Spinal cord (tissue), 10 donors: ENCODE measurements around the gene SLC35E1. TPM values are rescaled to one million over a fixed set of nuclear protein-coding genes. Genes with fewer than 3 reads are reported as not detected.

ENCODE experiments used
- DNase-seq, 6 donors: peaks; one replicate each; pipeline versions ENCODE4 v3.0.0 to v3.0.0-alpha.2; 2013 to 2015; ENCODE audit warnings: low spot score in 6 of 6, low read depth in 4 of 6
- H3K27ac ChIP-seq: one replicate; pipeline ENCODE4 v1.5.1; 2013; ENCODE audit warnings: low read depth, low read length, control low read depth
- H3K27me3 ChIP-seq: one replicate; pipeline ENCODE4 v1.6.1; 2013; ENCODE audit warnings: low read length; ENCODE audit not compliant: control insufficient read depth, insufficient read depth
- H3K36me3 ChIP-seq: one replicate; pipeline ENCODE4 v1.6.1; 2013; ENCODE audit warnings: low read length; ENCODE audit not compliant: control insufficient read depth, insufficient read depth
- H3K4me1 ChIP-seq: one replicate; pipeline ENCODE4 v1.6.1; 2013; ENCODE audit warnings: low read length; ENCODE audit not compliant: control insufficient read depth, insufficient read depth
- H3K4me3 ChIP-seq: one replicate; pipeline ENCODE4 v1.5.1; 2013; ENCODE audit warnings: low read depth, low read length, control low read depth
- H3K9me3 ChIP-seq: one replicate; pipeline ENCODE4 v1.6.1; 2013; ENCODE audit warnings: low read length; ENCODE audit not compliant: control insufficient read depth, insufficient read depth
- whole genome bisulfite sequencing: methylation state at CpG from one replicate; pipeline ENCODE4 v1.1.5; 2013; ENCODE audit warnings: missing lambda C conversion rate; ENCODE audit not compliant: insufficient coverage; 5-methylcytosine and 5-hydroxymethylcytosine counted together
- long read RNA-seq, 4 donors: transcript quantifications; one replicate each; lab custom pipeline, GENCODE V29; 2026
- polyA plus RNA-seq, 2 donors: library from polyadenylated mRNA; unstranded; fragments of 120-200 nt; gene quantifications; one replicate each; pipeline ENCODE4 v1.2.1, GENCODE V29; 2013; ENCODE audit not compliant: insufficient read length in 2 of 2
- total RNA-seq, 2 donors: library from RNA; depleted of rRNA in 1 of 2; stranded (reverse); fragments of 120-200 nt in 1 of 2; fragments of >200 nt in 1 of 2; gene quantifications; one replicate each; pipeline versions ENCODE4 v1.2.3 to v1.2.4, GENCODE V29; 2013 to 2014
- donor health status: healthy.

The SLC35E1 gene
- total RNA-seq: 10 to 100 TPM; 24.1 to 26.0 TPM
- polyA plus RNA-seq: 10 to 100 TPM; 42.3 to 61.4 TPM
- long read RNA-seq, donor 1, full-length matches to known transcripts: 13 of 13 reads
- long read RNA-seq, donor 1, partial matches to known transcripts: 0 of 13 reads
- long read RNA-seq, donor 1, other reads (novel, unspliced or antisense): 0 of 13 reads
- long read RNA-seq, donor 2, full-length matches to known transcripts: 3 of 3 reads
- long read RNA-seq, donor 2, partial matches to known transcripts: 0 of 3 reads
- long read RNA-seq, donor 2, other reads (novel, unspliced or antisense): 0 of 3 reads
- long read RNA-seq, donor 3, full-length matches to known transcripts: 8 of 8 reads
- long read RNA-seq, donor 3, partial matches to known transcripts: 0 of 8 reads
- long read RNA-seq, donor 3, other reads (novel, unspliced or antisense): 0 of 8 reads
- long read RNA-seq, donor 4, full-length matches to known transcripts: 7 of 7 reads
- long read RNA-seq, donor 4, partial matches to known transcripts: 0 of 7 reads
- long read RNA-seq, donor 4, other reads (novel, unspliced or antisense): 0 of 7 reads

GRCh38 chr19:16572332-16573211 lies at the start of gene SLC35E1:
Gene SLC35E1 (minus strand): TSS chr19:16572415. CDS start chr19:16572364, 51 bp downstream.
- Histone ChIP-seq H3K36me3 (peaks cover 64% of the 10 kb centered on the region), H3K27me3 (no peaks in the 10 kb centered on the region), H3K9me3 (no peaks in the 10 kb centered on the region), H3K4me3 (peak within 1 kb of the TSS; percentile 97), H3K4me1 (peaks cover 32% of the 10 kb centered on the region), H3K27ac (peak within 1 kb of the TSS; percentile 82)
- under 1% methylated on average over 83 of the region's 83 CpGs for WGBS
- peak; percentile 76 to 98 (median 92) for DNase-seq

GRCh38 chr19:16621165-16621800 lies 49.1 kb upstream of the SLC35E1 start:
- Histone ChIP-seq H3K4me3 (no peak overlapping the region), H3K9me3 (no peaks in the 10 kb centered on the region), H3K36me3 (peaks cover 14% of the 10 kb centered on the region), H3K27ac (no peak overlapping the region), H3K4me1 (peaks cover 16% of the 10 kb centered on the region), H3K27me3 (no peaks in the 10 kb centered on the region)
- 78% methylated on average over 6 of the region's 7 CpGs for WGBS
- DNase-seq: no peak

GRCh38 chr19:16620584-16620983 lies 48.4 kb upstream of the SLC35E1 start:
- DNase-seq: no peak
- Histone ChIP-seq H3K4me3 (no peak overlapping the region), H3K4me1 (peaks cover 16% of the 10 kb centered on the region), H3K9me3 (no peaks in the 10 kb centered on the region), H3K36me3 (peaks cover 14% of the 10 kb centered on the region), H3K27ac (no peak overlapping the region), H3K27me3 (no peaks in the 10 kb centered on the region)
- no CpG with 5 or more reads among the region's 3 CpGs for WGBS

- no peak overlapping the region for H3K4me3 ChIP-seq
- H3K9me3 ChIP-seq: no peaks in the 10 kb centered on the region
- peaks cover 11% of the 10 kb centered on the region for H3K36me3 ChIP-seq
- no peak overlapping the region for H3K27ac ChIP-seq
- WGBS: 53% methylated on average over 2 of the region's 5 CpGs
- H3K27me3 ChIP-seq: no peaks in the 10 kb centered on the region
- DNase-seq: no peak
- peaks cover 14% of the 10 kb centered on the region for H3K4me1 ChIP-seq
These were observed 47.8 kb upstream of the SLC35E1 start for GRCh38 chr19:16620018-16620417.

GRCh38 chr19:16619457-16619856 lies 47.2 kb upstream of the SLC35E1 start:
- Histone ChIP-seq H3K36me3 (peaks cover 7% of the 10 kb centered on the region), H3K27ac (no peak overlapping the region), H3K4me1 (peaks cover 17% of the 10 kb centered on the region), H3K9me3 (no peaks in the 10 kb centered on the region), H3K27me3 (no peaks in the 10 kb centered on the region), H3K4me3 (no peak overlapping the region)
- 58% methylated on average over 5 of the region's 7 CpGs for WGBS
- no peak for DNase-seq

- no peak for DNase-seq
- Histone ChIP-seq H3K27ac (no peak overlapping the region), H3K27me3 (no peaks in the 10 kb centered on the region), H3K4me3 (no peak overlapping the region), H3K9me3 (no peaks in the 10 kb centered on the region), H3K36me3 (peaks cover 3% of the 10 kb centered on the region), H3K4me1 (peaks cover 17% of the 10 kb centered on the region)
- 87% methylated on average over 7 of the region's 7 CpGs for WGBS
These were observed 46.0 kb upstream of the SLC35E1 start for GRCh38 chr19:16618248-16618647.

- Histone ChIP-seq H3K36me3 (peaks cover 3% of the 10 kb centered on the region), H3K4me3 (no peak overlapping the region), H3K4me1 (peaks cover 17% of the 10 kb centered on the region), H3K27me3 (no peaks in the 10 kb centered on the region), H3K27ac (no peak overlapping the region), H3K9me3 (no peaks in the 10 kb centered on the region)
- no peak for DNase-seq
- no CpG with 5 or more reads among the region's 1 CpG for WGBS
These were observed 43.6 kb upstream of the SLC35E1 start for GRCh38 chr19:16615808-16616207.

GRCh38 chr19:16614941-16615340 lies 42.7 kb upstream of the SLC35E1 start:
- peaks cover 12% of the 10 kb centered on the region for H3K4me1 ChIP-seq
- H3K27ac ChIP-seq: no peak overlapping the region
- no peak overlapping the region for H3K4me3 ChIP-seq
- no peaks in the 10 kb centered on the region for H3K9me3 ChIP-seq
- peaks cover 3% of the 10 kb centered on the region for H3K36me3 ChIP-seq
- DNase-seq: no peak
- no peaks in the 10 kb centered on the region for H3K27me3 ChIP-seq
- 43% methylated on average over 2 of the region's 2 CpGs for whole genome bisulfite sequencing

- whole genome bisulfite sequencing: 90% methylated on average over 2 of the region's 2 CpGs
- no peak overlapping the region for H3K4me3 ChIP-seq
- no peak overlapping the region for H3K27ac ChIP-seq
- peaks cover 4% of the 10 kb centered on the region for H3K4me1 ChIP-seq
- DNase-seq: no peak
- no peaks in the 10 kb centered on the region for H3K27me3 ChIP-seq
- no peaks in the 10 kb centered on the region for H3K9me3 ChIP-seq
- H3K36me3 ChIP-seq: peaks cover 3% of the 10 kb centered on the region
These were observed 41.6 kb upstream of the SLC35E1 start for GRCh38 chr19:16613841-16614240.
